GM12892 (cell line): Measurements from ENCODE around the gene SYNE2.

Experiments used
- POLR2A ChIP-seq: IDR thresholded peaks from 2 replicates; pipeline ENCODE4 v1.6.1; 2011; ENCODE audit warnings: low read depth, low read length, control low read depth
- POLR2AphosphoS5 ChIP-seq: IDR thresholded peaks from 2 replicates; pipeline ENCODE4 v1.6.1; 2011; ENCODE audit warnings: low read depth, low read length, control low read depth
- TAF1 ChIP-seq: IDR thresholded peaks from 2 replicates; pipeline ENCODE4 v1.6.1; 2011; ENCODE audit warnings: low read depth, mild to moderate bottlenecking, control low read depth, low read length, borderline replicate concordance

DNA sequence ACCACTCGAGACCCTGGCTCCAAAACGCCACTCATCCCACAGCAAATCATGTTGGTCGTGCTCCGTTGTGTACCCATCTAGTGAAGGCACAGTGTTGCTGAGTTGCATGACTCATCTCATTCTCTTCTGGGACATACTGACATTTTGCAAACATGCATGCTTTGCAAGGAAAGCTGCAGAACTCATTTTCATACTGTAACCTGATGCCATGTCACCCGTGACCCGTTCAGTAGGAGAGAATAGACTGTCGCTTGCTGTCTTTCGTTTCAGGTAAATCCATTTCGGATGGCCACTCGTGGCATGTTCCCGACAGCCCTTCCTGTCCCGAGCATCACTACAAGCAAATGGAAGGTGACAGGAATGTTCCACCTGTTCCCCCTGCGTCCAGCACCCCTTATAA lies 363.2 kb downstream of the SYNE2 start:
- TF ChIP-seq POLR2A (no peak), POLR2AphosphoS5 (no peak), TAF1 (no peak)
